CD4-positive, alpha-beta T cell treated with Interleukin-15 for 4 hours (primary cell): ENCODE results near the gene ZNF862.
"Not testable (repeated sequence)": the region's sequence is repeated elsewhere in the genome, so short reads cannot be mapped to it uniquely, and the experiment has no call there.

Source experiments
- DNase-seq: peaks from one replicate; pipeline ENCODE4 v3.0.0-alpha.2; 2020; ENCODE audit warnings: low spot score

The ZNF862 gene

GRCh38 chr7:149881328-149882247 is 43.4 kb downstream of the ZNF862 start:
- no peak for DNase-seq

DNA sequence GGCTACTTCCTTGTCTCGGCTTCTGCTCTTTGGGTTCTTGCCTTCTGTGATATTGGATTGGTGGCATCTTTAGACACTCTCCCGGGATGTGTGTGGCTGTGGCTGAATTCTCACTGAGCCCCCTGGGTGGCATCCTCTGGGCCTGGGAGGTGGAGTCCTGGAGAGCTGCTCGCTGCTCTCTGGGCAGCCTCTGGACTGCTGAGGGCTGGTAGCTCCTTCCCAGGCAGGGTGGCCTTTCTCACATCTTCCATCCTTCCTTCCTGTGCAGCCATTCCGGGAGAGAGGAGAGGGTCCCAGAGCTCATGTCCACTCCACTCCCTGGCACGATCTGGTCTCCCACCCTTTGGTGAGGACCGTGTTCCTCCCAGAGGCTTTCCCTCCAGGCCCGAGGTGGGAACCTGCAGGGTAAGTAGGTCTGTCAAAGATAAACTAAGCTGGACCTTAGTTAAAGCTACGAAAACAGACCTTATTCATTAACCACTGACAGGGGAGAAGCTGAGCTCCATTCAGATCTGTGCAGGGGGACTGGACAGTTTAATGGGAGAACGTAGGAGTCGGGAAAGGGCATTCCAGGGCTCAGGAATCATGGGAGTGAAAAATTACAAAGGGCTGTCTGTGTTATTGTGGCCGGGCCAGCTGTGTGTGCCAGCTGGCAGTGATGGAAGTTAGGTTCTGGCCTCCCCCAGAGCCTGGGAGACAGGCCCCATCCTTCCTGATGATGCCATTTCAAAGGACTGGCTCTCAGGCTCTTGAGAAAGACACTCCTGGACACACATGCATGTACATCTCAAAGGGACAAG is 44.3 kb downstream of the ZNF862 start:
- DNase-seq = no peak

DNA sequence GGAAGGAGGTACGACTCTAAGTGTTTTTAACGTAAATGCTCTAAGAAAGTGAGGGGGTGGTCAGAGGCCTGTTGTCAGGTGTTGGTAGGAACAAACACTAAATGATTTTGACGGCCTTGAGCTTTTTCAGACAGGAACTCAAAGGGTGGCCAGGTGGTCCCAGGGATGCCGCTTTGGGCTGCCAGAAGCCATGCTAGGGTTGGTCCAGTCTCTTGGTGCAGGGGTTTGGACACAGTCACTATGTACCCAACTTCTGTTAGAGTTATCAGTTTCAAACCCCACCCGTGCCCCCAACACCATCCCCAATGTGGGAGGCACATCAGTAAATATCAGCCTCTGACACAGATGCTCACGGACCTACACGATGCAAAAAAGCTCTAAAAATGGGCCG is 44.9 kb downstream of the ZNF862 start:
- no peak for DNase-seq

DNA sequence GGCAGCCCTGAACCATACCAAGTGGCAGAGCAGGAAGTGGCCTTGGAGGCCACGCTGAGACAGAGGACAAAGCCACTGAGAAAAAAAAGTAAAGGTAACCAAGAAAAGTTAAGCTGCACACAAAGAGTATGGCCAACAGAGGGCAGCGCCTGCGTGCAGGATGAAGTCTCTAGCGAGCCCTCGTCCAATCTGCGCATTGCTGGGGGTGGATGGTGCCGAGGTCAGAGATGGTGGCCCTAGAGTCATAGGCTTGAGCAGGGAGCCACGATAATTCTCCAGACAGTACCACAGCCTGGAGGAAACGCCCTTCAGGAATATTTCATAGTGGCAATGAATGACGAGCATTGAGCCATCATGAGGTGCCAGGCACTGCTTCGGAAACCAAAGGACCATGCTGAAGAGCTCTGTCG is 45.3 kb downstream of the ZNF862 start:
- peak; percentile 50 for DNase-seq

DNA sequence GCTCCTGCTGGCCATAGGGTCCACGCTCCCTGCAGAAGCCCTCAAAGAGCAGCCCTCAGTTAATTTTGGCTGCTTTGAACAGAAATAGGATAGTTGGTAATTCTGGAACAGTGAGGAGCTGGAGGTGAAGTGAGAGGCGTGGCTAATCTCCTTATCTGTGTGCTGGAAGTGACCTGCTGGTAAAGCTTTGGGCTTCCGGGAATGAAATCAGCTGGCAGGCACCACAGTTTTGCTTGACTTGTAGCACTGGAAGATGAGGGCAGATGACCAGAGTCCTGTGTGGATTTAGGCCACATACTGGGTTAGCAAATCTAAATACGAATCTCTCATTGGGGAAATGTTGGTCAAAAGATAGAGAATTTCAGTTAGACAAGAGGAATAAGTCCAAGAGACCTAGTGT is 45.8 kb downstream of the ZNF862 start:
- no peak for DNase-seq

- no peak for DNase-seq
These were observed 46.4 kb downstream of the ZNF862 start for GRCh38 chr7:149884541-149884940.

GRCh38 chr7:149885191-149886017 is 47.2 kb downstream of the ZNF862 start:
- no peak for DNase-seq

- no peak for DNase-seq
These were observed 47.8 kb downstream of the ZNF862 start for GRCh38 chr7:149886018-149886415.

GRCh38 chr7:149887311-149887710 is 49.1 kb downstream of the ZNF862 start:
- no peak for DNase-seq

- not testable (repeated sequence) for DNase-seq
These were observed 52.5 kb downstream of the ZNF862 start for GRCh38 chr7:149890715-149891114.

DNA sequence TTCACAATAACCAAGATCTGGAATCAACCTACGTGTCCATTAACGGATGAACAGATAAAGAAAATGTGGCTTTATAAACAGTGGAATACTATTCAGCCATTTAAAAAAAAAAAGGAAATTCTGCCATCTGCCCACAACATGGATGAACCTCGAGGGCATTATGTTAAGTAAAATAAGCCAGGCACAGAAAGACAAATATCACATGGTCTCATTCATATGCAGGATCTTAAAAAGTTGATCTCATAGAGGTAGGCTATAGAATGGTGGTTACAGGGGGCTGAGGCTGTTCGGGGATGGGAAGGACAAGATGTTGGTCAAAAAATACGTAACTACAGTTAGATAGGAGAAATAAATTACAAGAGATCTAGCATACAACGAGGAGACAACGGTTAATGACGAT is 56.8 kb downstream of the ZNF862 start:
- DNase-seq = not testable (repeated sequence)

- DNase-seq = not testable (repeated sequence)
These were observed 69.7 kb downstream of the ZNF862 start for GRCh38 chr7:149907776-149908376.

GRCh38 chr7:149910219-149910618 is 72.0 kb downstream of the ZNF862 start:
- not testable (repeated sequence) for DNase-seq

DNA sequence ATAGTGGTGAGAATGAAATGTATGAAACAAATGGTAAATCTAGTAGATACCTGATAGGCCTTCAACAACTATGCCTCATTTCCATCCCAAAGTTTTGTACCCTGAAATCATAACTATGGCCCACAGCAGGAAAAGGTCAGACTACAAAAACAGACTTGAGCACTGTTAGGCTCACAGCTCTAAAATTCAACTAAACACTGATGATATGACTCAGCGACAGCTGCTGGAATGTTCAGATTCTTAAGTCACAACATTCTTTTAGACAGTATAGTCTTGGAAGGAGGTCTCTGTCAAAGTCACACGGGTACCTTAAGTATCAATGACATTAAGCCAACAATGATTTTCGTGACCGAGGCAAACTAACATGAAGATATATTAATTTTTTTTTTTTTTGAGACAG is 74.0 kb downstream of the ZNF862 start:
- not testable (repeated sequence) for DNase-seq
